ENCODE data around the gene VILL. TPM values are rescaled to one million over a fixed set of nuclear protein-coding genes. Genes with fewer than 3 reads are reported as not detected.

VILL gene
- total RNA-seq, 1 donor from 2014 or later, result 1.5 TPM

- Histone ChIP-seq H3K4me2 (ENCODE audit: low read length) (no peak overlapping the region), H3K27me3 (ENCODE audit: insufficient read depth, low read length) (no peaks in the 10 kb centered on the region), H3K27ac (ENCODE audit: low read depth, low read length) (no peak overlapping the region), H3K36me3 (ENCODE audit: insufficient read depth, low read length) (no peaks in the 10 kb centered on the region), H3K79me2 (ENCODE audit: insufficient read depth, low read length) (no peaks in the 10 kb centered on the region), H3K9me3 (ENCODE audit: insufficient read depth, low read depth, low read length) (no peaks in the 10 kb centered on the region), H3K9ac (ENCODE audit: low read length) (no peak overlapping the region), H3K4me1 (ENCODE audit: insufficient read depth, low read length) (peaks cover 6% of the 10 kb centered on the region), H2AFZ (ENCODE audit: low read depth, low read length) (no peak overlapping the region), H3K4me3 (ENCODE audit: insufficient read depth, low read depth, low read length) (no peak overlapping the region), H4K20me1 (ENCODE audit: insufficient read depth, low read length) (peaks cover 6% of the 10 kb centered on the region)
- peaks cover 3% of the 10 kb centered on the region for H3K36me3 Mint-ChIP-seq (ENCODE audit: low read depth, unreplicated experiment)
- peaks cover 4% of the 10 kb centered on the region for H3K27me3 Mint-ChIP-seq (ENCODE audit: low read depth, unreplicated experiment)
- DNase-seq (ENCODE audit: low read depth), result no peak
- TF ChIP-seq EZH2 (IDR thresholded peaks at IDR 0.05; ENCODE audit: insufficient read depth, low read length) (no peak), CTCF (IDR thresholded peaks at IDR 0.05; ENCODE audit: insufficient read depth, low read depth, low read length) (no peak)
- no peaks in the 10 kb centered on the region for H3K9me3 Mint-ChIP-seq (ENCODE audit: unreplicated experiment)
- no peak overlapping the region for H3K4me3 Mint-ChIP-seq (ENCODE audit: unreplicated experiment)
- peak overlapping the region; percentile 29 for H3K27ac Mint-ChIP-seq (ENCODE audit: unreplicated experiment)
- no peak for FAIRE-seq
- peaks cover 5% of the 10 kb centered on the region for H3K4me1 Mint-ChIP-seq (ENCODE audit: low read depth, unreplicated experiment)
Observed at GRCh38 chr3:38003817-38004414, 13.3 kb downstream of the VILL start.

- peak; percentile 40 for DNase-seq (ENCODE audit: low read depth)
- FAIRE-seq, result no peak
- Histone ChIP-seq H3K9me3 (ENCODE audit: insufficient read depth, low read depth, low read length) (no peaks in the 10 kb centered on the region), H2AFZ (ENCODE audit: low read depth, low read length) (no peak overlapping the region), H3K27me3 (ENCODE audit: insufficient read depth, low read length) (no peaks in the 10 kb centered on the region), H3K4me2 (ENCODE audit: low read length) (peak overlapping the region; percentile 8), H3K9ac (ENCODE audit: low read length) (no peak overlapping the region), H3K4me3 (ENCODE audit: insufficient read depth, low read depth, low read length) (no peak overlapping the region), H3K79me2 (ENCODE audit: insufficient read depth, low read length) (no peaks in the 10 kb centered on the region), H3K4me1 (ENCODE audit: insufficient read depth, low read length) (peaks cover 6% of the 10 kb centered on the region), H3K36me3 (ENCODE audit: insufficient read depth, low read length) (no peaks in the 10 kb centered on the region), H4K20me1 (ENCODE audit: insufficient read depth, low read length) (peaks cover 6% of the 10 kb centered on the region), H3K27ac (ENCODE audit: low read depth, low read length) (no peak overlapping the region)
- peak overlapping the region; percentile 29 for H3K27ac Mint-ChIP-seq (ENCODE audit: unreplicated experiment)
- H3K4me1 Mint-ChIP-seq (ENCODE audit: low read depth, unreplicated experiment), result peaks cover 5% of the 10 kb centered on the region
- H3K4me3 Mint-ChIP-seq (ENCODE audit: unreplicated experiment), result no peak overlapping the region
- TF ChIP-seq CTCF (IDR thresholded peaks at IDR 0.05; ENCODE audit: insufficient read depth, low read depth, low read length), result peak; percentile 75
- no peak for TF ChIP-seq EZH2 (IDR thresholded peaks at IDR 0.05; ENCODE audit: insufficient read depth, low read length)
- H3K36me3 Mint-ChIP-seq (ENCODE audit: low read depth, unreplicated experiment), result peaks cover 3% of the 10 kb centered on the region
- peaks cover 4% of the 10 kb centered on the region for H3K27me3 Mint-ChIP-seq (ENCODE audit: low read depth, unreplicated experiment)
- H3K9me3 Mint-ChIP-seq (ENCODE audit: unreplicated experiment), result no peaks in the 10 kb centered on the region
Observed at GRCh38 chr3:38004415-38005075, 14.0 kb downstream of the VILL start.

Measured in astrocyte (in vitro differentiated cells and primary cell).